Measurements from ENCODE around the gene HTRA2. TPM values are rescaled to one million over a fixed set of nuclear protein-coding genes. Genes with fewer than 3 reads are reported as not detected.
A peak's percentile ranks its signal among the peaks of the same experiment; 100 is the strongest.
"Not testable (repeated sequence)": the region's sequence is repeated elsewhere in the genome, so short reads cannot be mapped to it uniquely, and the experiment has no call there.

Gene HTRA2
- total RNA-seq (ENCODE audit: low replicate concordance), result 27.1 and 32.9 TPM in 2 replicates

- H3K4me3 ChIP-seq (ENCODE audit: low read depth, low read length), result peak within 1 kb of the TSS; percentile 99
- no peak for TF ChIP-seq CTCF (IDR thresholded peaks at IDR 0.05; ENCODE audit: insufficient read depth, low read length)
- peak; percentile 99 for DNase-seq (ENCODE audit: low read depth)
These were observed at the start of gene HTRA2, which contains the start of gene AUP1 for GRCh38 chr2:74529357-74530238. Gene HTRA2, plus strand, starts transcription at chr2:74529933. Its CDS starts 74 bp downstream, at chr2:74530007. Gene AUP1, minus strand, starts transcription at chr2:74529706. Its CDS starts 77 bp downstream, at chr2:74529629.

- peak overlapping the region; percentile 97 for H3K4me3 ChIP-seq (ENCODE audit: low read depth, low read length)
- no peak for DNase-seq (ENCODE audit: low read depth)
- no peak for TF ChIP-seq CTCF (IDR thresholded peaks at IDR 0.05; ENCODE audit: insufficient read depth, low read length)
These were observed 48.3 kb upstream of the HTRA2 start for GRCh38 chr2:74481431-74481830.

- no peak for DNase-seq (ENCODE audit: low read depth)
- peak overlapping the region; percentile 97 for H3K4me3 ChIP-seq (ENCODE audit: low read depth, low read length)
- TF ChIP-seq CTCF (IDR thresholded peaks at IDR 0.05; ENCODE audit: insufficient read depth, low read length), result no peak
These were observed 47.6 kb upstream of the HTRA2 start for GRCh38 chr2:74481961-74482800.

- DNase-seq (ENCODE audit: low read depth), result peak; percentile 96
- peak within 1 kb of the TSS; percentile 97 for H3K4me3 ChIP-seq (ENCODE audit: low read depth, low read length)
- TF ChIP-seq CTCF (IDR thresholded peaks at IDR 0.05; ENCODE audit: insufficient read depth, low read length), result peak; percentile 89
These were observed 46.7 kb upstream of the HTRA2 start, which contains the start of the genes CCDC142 and TTC31 for GRCh38 chr2:74482801-74483674. Gene CCDC142, minus strand, starts transcription at chr2:74482998. Its CDS starts 161 bp downstream, at chr2:74482837. Gene TTC31, plus strand, starts transcription at chr2:74483081. Its CDS starts 15 bp downstream, at chr2:74483096.

GRCh38 chr2:74483675-74484164 lies 46.0 kb upstream of the HTRA2 start:
- H3K4me3 ChIP-seq (ENCODE audit: low read depth, low read length), result peak overlapping the region; percentile 97
- DNase-seq (ENCODE audit: low read depth), result not testable (repeated sequence)

- H3K4me3 ChIP-seq (ENCODE audit: low read depth, low read length), result no peak overlapping the region
- TF ChIP-seq CTCF (IDR thresholded peaks at IDR 0.05; ENCODE audit: insufficient read depth, low read length), result no peak
- DNase-seq (ENCODE audit: low read depth), result no peak
These were observed 43.6 kb upstream of the HTRA2 start for GRCh38 chr2:74486141-74486540.

Data from fibroblast of the aortic adventitia (primary cell).